T-cell (primary cell): Measurements from ENCODE around the gene APOB. TPM values are rescaled to one million over a fixed set of nuclear protein-coding genes. Genes with fewer than 3 reads are reported as not detected.

Experiments used
- ATAC-seq, 4 experiments: fragments of 200-7000 bp in 3 of 4; fragments of 150-1000 bp in 1 of 4; cut with Tn5 transposase; replicated peaks in 1 of 4; 1 replicate in 3 of 4; 2 replicates in 1 of 4; pipeline ENCODE4 v1.10.0; 2021; ENCODE audit warnings: moderate library complexity in 3 of 4, mild to moderate bottlenecking in 2 of 4, moderate number of reproducible peaks in 1 of 4
- CTCF ChIA-PET, 2 donors: fragments of 300-600 bp; sonication (Branson Sonifier 250); formaldehyde crosslinking; loops; one replicate each; lab custom pipeline; 2022; ENCODE audit warnings: antibody characterized with exemption in 2 of 2; lab: Charles Lee
- POLR2A ChIA-PET, 2 donors: fragments of 300-600 bp; sonication (Branson Sonifier 250); formaldehyde crosslinking; loops; one replicate each; lab custom pipeline; 2022; ENCODE audit warnings: antibody characterized with exemption in 2 of 2; lab: Charles Lee
- DNase-seq, 35 experiments: peaks; one replicate each; pipeline versions ENCODE4 v3.0.0 to v3.0.0-alpha.2; 2013 to 2023
- H3K27ac ChIP-seq: one replicate; pipeline ENCODE4 v1.5.1; 2013; ENCODE audit warnings: low read length
- H3K27me3 ChIP-seq, 2 experiments: replicated peaks in 1 of 2; 1 replicate in 1 of 2; 2 replicates in 1 of 2; pipeline versions ENCODE4 v1.6.1 to v1.7.0; 2013; ENCODE audit warnings: low read length in 1 of 2, mixed read lengths in 1 of 2; ENCODE audit not compliant: control insufficient read depth in 2 of 2, insufficient read depth in 2 of 2; ENCODE audit errors: extremely low read depth in 1 of 2
- H3K36me3 ChIP-seq, 2 donors: 1 replicate in 1 of 2; 2 replicates in 1 of 2; pipeline versions ENCODE4 v1.6.1 to v1.7.0; 2013; ENCODE audit warnings: low read length in 1 of 2; ENCODE audit not compliant: control insufficient read depth in 2 of 2, insufficient read depth in 1 of 2; ENCODE audit errors: extremely low read depth in 1 of 2
- H3K4me1 ChIP-seq, 2 experiments: 1 replicate in 1 of 2; 2 replicates in 1 of 2; pipeline versions ENCODE4 v1.6.1 to v1.7.0; 2013; ENCODE audit warnings: low read length in 2 of 2, mixed read lengths in 1 of 2; ENCODE audit not compliant: insufficient read depth in 2 of 2, control insufficient read depth in 1 of 2; ENCODE audit errors: extremely low read depth in 1 of 2
- H3K4me3 ChIP-seq, 2 donors: 1 replicate in 1 of 2; 2 replicates in 1 of 2; pipeline versions ENCODE4 v1.5.1 to v1.7.0; 2013; ENCODE audit warnings: mild to moderate bottlenecking in 2 of 2, low read length in 1 of 2, moderate library complexity in 1 of 2; ENCODE audit not compliant: control insufficient read depth in 1 of 2; ENCODE audit errors: extremely low read depth in 1 of 2
- H3K9me3 ChIP-seq: 2 replicates; pipeline ENCODE4 v1.7.0; 2013
- H3K27ac Mint-ChIP-seq, 2 donors: one replicate each; pipeline ENCODE4 v1.8.0; 2020 to 2021; ENCODE audit warnings: mild to moderate bottlenecking in 2 of 2, mixed read lengths in 2 of 2
- H3K27me3 Mint-ChIP-seq, 2 donors: one replicate each; pipeline ENCODE4 v1.8.0; 2021 to 2022; ENCODE audit warnings: mixed read lengths in 2 of 2
- H3K36me3 Mint-ChIP-seq: one replicate; pipeline ENCODE4 v1.8.0; 2021; ENCODE audit warnings: mixed read lengths
- H3K4me1 Mint-ChIP-seq, 3 donors: one replicate each; pipeline ENCODE4 v1.8.0; 2020 to 2022; ENCODE audit warnings: mixed read lengths in 3 of 3, mild to moderate bottlenecking in 1 of 3
- H3K4me3 Mint-ChIP-seq, 3 donors: one replicate each; pipeline ENCODE4 v1.8.0; 2020 to 2022; ENCODE audit warnings: mild to moderate bottlenecking in 3 of 3, mixed read lengths in 3 of 3, moderate library complexity in 3 of 3
- H3K9me3 Mint-ChIP-seq, 3 donors: one replicate each; pipeline ENCODE4 v1.8.0; 2020 to 2022; ENCODE audit warnings: mixed read lengths in 3 of 3
- WGBS: methylation state at CpG from one replicate; pipeline ENCODE4 v1.1.5; 2013; ENCODE audit warnings: missing lambda C conversion rate; ENCODE audit not compliant: insufficient coverage; 5-methylcytosine and 5-hydroxymethylcytosine counted together
- total RNA-seq, 35 experiments: library from RNA in 6 of 35; stranded (reverse) in 6 of 35; fragments of 120-200 nt in 1 of 35; gene quantifications; one replicate each; pipeline versions ENCODE4 v1.2.1 to v1.2.4 and lab custom pipeline; 2013 to 2026

The APOB gene
- total RNA-seq, 5 donors from 2014 or later (not counting 1 experiment from before 2014, with no cell fraction given), result 1.2 to 2.0 (median 1.9) TPM; not detected in 2

DNA sequence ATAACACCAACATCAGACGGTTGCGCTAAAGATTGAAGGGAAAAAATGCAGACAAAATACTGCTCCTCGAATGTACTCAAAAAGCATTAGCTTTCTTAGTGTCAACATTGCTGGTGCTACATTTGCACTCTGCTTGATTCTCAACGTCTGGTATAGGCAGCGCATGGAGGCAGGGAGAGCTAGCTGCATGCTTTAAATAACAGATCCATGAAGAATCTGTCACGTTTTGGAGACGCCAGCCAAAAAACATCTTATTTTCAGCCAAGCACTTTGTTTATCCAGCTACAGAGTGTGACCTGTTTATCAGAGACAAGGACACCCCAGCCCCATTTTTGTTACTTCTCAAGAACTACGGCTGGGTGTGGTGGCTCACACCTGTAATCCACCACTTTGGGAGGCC is 59.5 kb downstream of the APOB start:
- no peak for ATAC-seq
- CTCF ChIA-PET, result no interaction called here
- 85% methylated on average over 7 of the region's 8 CpGs for WGBS

DNA sequence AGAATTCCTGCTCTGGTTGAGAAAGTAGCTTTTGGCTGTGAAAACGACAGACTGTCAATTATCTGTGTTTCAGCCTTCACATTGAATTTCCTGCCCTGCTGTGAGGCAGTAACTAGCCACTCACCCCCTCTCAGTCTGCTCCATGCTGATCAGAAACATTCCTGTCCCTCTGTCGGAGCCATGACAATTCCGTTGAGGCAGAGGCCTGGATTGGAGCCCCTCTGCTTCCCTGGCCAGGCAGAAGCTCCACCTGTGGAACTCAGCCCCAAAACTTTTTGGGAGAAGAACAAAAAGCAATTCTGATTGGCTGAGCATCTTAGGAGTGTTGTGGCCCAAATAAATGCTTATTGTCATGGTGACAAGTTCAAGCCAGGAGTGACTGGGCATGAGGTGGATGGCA is 60.0 kb downstream of the APOB start:
- Mint-ChIP-seq H3K36me3 (no peaks in the 10 kb centered on the region), H3K4me3 (no peak overlapping the region), H3K4me1 (no peaks in the 10 kb centered on the region), H3K9me3 (no peaks in the 10 kb centered on the region), H3K27me3 (peaks cover 1 to 5% of the 10 kb centered on the region in 2 donors), H3K27ac (no peak overlapping the region)
- H3K27ac ChIP-seq, result no peak overlapping the region
- H3K4me1 ChIP-seq, result no peaks in the 10 kb centered on the region
- H3K36me3 ChIP-seq, result no peaks in the 10 kb centered on the region
- no peaks in the 10 kb centered on the region for H3K9me3 ChIP-seq
- ChIA-PET CTCF (no interaction called here), POLR2A (no interaction called here)
- no peak for ATAC-seq
- 20% methylated on average over 3 of the region's 3 CpGs for WGBS
- no peak overlapping the region for H3K4me3 ChIP-seq
- no peak for DNase-seq
- H3K27me3 ChIP-seq, result peaks cover 0 to 6% of the 10 kb centered on the region in 2 experiments

More for the DNA sequence above, 59.5 kb downstream of the APOB start:
- Histone ChIP-seq H3K4me3 (no peak overlapping the region), H3K27ac (no peak overlapping the region), H3K36me3 (no peaks in the 10 kb centered on the region), H3K27me3 (peaks cover 0 to 6% of the 10 kb centered on the region in 2 experiments), H3K9me3 (no peaks in the 10 kb centered on the region), H3K4me1 (no peaks in the 10 kb centered on the region)
- no peak overlapping the region for H3K27ac Mint-ChIP-seq
- DNase-seq, result no peak
- H3K36me3 Mint-ChIP-seq, result no peaks in the 10 kb centered on the region
- H3K9me3 Mint-ChIP-seq, result no peaks in the 10 kb centered on the region
- no peaks in the 10 kb centered on the region for H3K4me1 Mint-ChIP-seq
- H3K4me3 Mint-ChIP-seq, result no peak overlapping the region
- POLR2A ChIA-PET, result no interaction called here
- peaks cover 1 to 5% of the 10 kb centered on the region in 2 donors for H3K27me3 Mint-ChIP-seq

GRCh38 chr2:20982861-20983260 is 61.0 kb downstream of the APOB start:
- Histone ChIP-seq H3K9me3 (no peaks in the 10 kb centered on the region), H3K36me3 (no peaks in the 10 kb centered on the region), H3K4me1 (no peaks in the 10 kb centered on the region), H3K27ac (no peak overlapping the region), H3K27me3 (peaks cover 0 to 6% of the 10 kb centered on the region in 2 experiments), H3K4me3 (no peak overlapping the region)
- ChIA-PET CTCF (no interaction called here), POLR2A (no interaction called here)
- H3K4me1 Mint-ChIP-seq, result no peaks in the 10 kb centered on the region
- no peak overlapping the region for H3K27ac Mint-ChIP-seq
- WGBS, result 93% methylated on average over 3 of the region's 7 CpGs
- DNase-seq, result no peak
- no peaks in the 10 kb centered on the region for H3K9me3 Mint-ChIP-seq
- peaks cover 1 to 5% of the 10 kb centered on the region in 2 donors for H3K27me3 Mint-ChIP-seq
- no peaks in the 10 kb centered on the region for H3K36me3 Mint-ChIP-seq
- no peak overlapping the region for H3K4me3 Mint-ChIP-seq
- no peak for ATAC-seq

DNA sequence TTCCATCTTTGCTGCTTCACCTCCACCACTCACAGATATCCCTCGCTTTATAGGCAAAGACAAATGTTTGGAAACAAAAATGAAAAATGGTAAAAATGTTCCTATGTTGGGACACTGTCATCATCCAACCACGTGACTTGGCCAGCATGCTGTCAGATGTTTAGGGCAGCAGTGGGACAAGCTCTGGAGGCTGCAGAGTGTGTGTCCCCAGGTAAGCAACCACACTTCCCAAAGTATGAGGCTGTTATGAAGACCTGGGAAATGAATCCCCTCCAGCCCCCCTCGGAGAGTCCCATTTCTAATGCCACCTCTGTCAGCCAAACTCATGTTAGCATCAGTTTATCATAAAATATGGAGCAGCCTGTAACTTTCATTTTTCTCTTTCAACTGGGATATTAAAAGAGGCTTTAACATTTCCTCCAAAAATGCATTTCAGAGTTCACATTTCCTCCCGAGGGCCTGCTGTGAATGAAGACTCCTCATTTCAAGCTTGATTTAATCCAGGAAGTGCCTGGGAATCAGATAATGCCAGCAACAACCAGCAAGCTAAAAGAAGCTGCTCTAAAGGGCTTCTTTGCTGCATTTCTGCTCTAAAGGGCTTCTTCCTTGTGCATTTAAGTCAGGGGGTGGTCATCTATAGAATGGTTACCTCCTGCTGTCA is 66.2 kb downstream of the APOB start:
- no peaks in the 10 kb centered on the region for H3K4me1 ChIP-seq
- ChIA-PET CTCF (interaction anchor here (0.8 to 0.9 kb wide), 3 partner anchors 14 to 58 kb away, joined by 3 to 4 read pairs (median 3); no protein-coding TSS in a partner anchor), POLR2A (no interaction called here)
- H3K27me3 Mint-ChIP-seq, result peaks cover 1 to 9% of the 10 kb centered on the region in 2 donors
- H3K27ac Mint-ChIP-seq, result no peak overlapping the region
- H3K27me3 ChIP-seq, result peaks cover 0 to 6% of the 10 kb centered on the region in 2 experiments
- ATAC-seq (no peak), DNase-seq (no peak)
- no peaks in the 10 kb centered on the region for H3K9me3 ChIP-seq
- no peaks in the 10 kb centered on the region for H3K36me3 ChIP-seq
- H3K4me3 ChIP-seq, result no peak overlapping the region
- no peaks in the 10 kb centered on the region for H3K36me3 Mint-ChIP-seq
- H3K27ac ChIP-seq, result no peak overlapping the region
- no peaks in the 10 kb centered on the region for H3K4me1 Mint-ChIP-seq
- H3K4me3 Mint-ChIP-seq, result no peak overlapping the region
- WGBS, result 28% methylated on average over 3 of the region's 4 CpGs
- H3K9me3 Mint-ChIP-seq, result no peaks in the 10 kb centered on the region

- ChIA-PET CTCF (interaction anchor here in 1 of 2 donors (0.9 kb wide), 1 partner anchor 60 kb away, joined by 4 read pairs; no protein-coding TSS in a partner anchor), POLR2A (no interaction called here)
- H3K9me3 Mint-ChIP-seq, result no peaks in the 10 kb centered on the region
- Histone ChIP-seq H3K4me1 (no peaks in the 10 kb centered on the region), H3K9me3 (no peaks in the 10 kb centered on the region), H3K27me3 (peaks cover 0 to 6% of the 10 kb centered on the region in 2 experiments), H3K36me3 (no peaks in the 10 kb centered on the region), H3K27ac (no peak overlapping the region), H3K4me3 (no peak overlapping the region)
- DNase-seq, result no peak
- H3K4me3 Mint-ChIP-seq, result no peak overlapping the region
- H3K4me1 Mint-ChIP-seq, result no peaks in the 10 kb centered on the region
- ATAC-seq, result no peak
- 100% methylated on average over 1 of the region's 4 CpGs for WGBS
- H3K36me3 Mint-ChIP-seq, result no peaks in the 10 kb centered on the region
- H3K27ac Mint-ChIP-seq, result no peak overlapping the region
- peaks cover 0 to 8% of the 10 kb centered on the region in 2 donors for H3K27me3 Mint-ChIP-seq
These were observed 67.3 kb downstream of the APOB start for GRCh38 chr2:20976527-20976926.

GRCh38 chr2:20972792-20973565 is 70.9 kb downstream of the APOB start:
- H3K9me3 ChIP-seq, result no peaks in the 10 kb centered on the region
- H3K27me3 Mint-ChIP-seq, result peaks cover 10 to 13% of the 10 kb centered on the region in 2 donors
- H3K36me3 Mint-ChIP-seq, result no peaks in the 10 kb centered on the region
- 46% methylated on average over 2 of the region's 2 CpGs for WGBS
- H3K9me3 Mint-ChIP-seq, result no peaks in the 10 kb centered on the region
- no peak overlapping the region for H3K4me3 ChIP-seq
- H3K4me1 Mint-ChIP-seq, result no peaks in the 10 kb centered on the region
- H3K27ac Mint-ChIP-seq, result no peak overlapping the region
- H3K27me3 ChIP-seq, result peaks cover 0 to 3% of the 10 kb centered on the region in 2 experiments
- no peak overlapping the region for H3K27ac ChIP-seq
- POLR2A ChIA-PET, result no interaction called here
- no peak overlapping the region for H3K4me3 Mint-ChIP-seq
- no peaks in the 10 kb centered on the region for H3K36me3 ChIP-seq
- DNase-seq (no peak), ATAC-seq (no peak)
- H3K4me1 ChIP-seq, result no peaks in the 10 kb centered on the region
- CTCF ChIA-PET, result no interaction called here
